Epithelial cell of esophagus (primary cell): ENCODE measurements around the gene EPHX1.

ENCODE experiments used
- DNase-seq: peaks from one replicate; pipeline ENCODE4 v3.0.0; 2010; ENCODE audit warnings: low read depth
- H3K4me3 ChIP-seq: 2 replicates; pipeline ENCODE4 v1.5.1; 2011; ENCODE audit warnings: mild to moderate bottlenecking, low read length, control low read depth
- TF ChIP-seq, protein P1 (sequence below): IDR thresholded peaks from 2 replicates; pipeline ENCODE4 v1.5.1; 2011; ENCODE audit warnings: low read depth, mild to moderate bottlenecking, low read length, control low read depth, inconsistent platforms; ENCODE audit not compliant: insufficient read depth; ENCODE audit errors: missing control alignments

EPHX1 gene

GRCh38 chr1:225840713-225841112 is 30.8 kb downstream of the EPHX1 start:
- no peak for DNase-seq
- TF ChIP-seq, protein P1, sequence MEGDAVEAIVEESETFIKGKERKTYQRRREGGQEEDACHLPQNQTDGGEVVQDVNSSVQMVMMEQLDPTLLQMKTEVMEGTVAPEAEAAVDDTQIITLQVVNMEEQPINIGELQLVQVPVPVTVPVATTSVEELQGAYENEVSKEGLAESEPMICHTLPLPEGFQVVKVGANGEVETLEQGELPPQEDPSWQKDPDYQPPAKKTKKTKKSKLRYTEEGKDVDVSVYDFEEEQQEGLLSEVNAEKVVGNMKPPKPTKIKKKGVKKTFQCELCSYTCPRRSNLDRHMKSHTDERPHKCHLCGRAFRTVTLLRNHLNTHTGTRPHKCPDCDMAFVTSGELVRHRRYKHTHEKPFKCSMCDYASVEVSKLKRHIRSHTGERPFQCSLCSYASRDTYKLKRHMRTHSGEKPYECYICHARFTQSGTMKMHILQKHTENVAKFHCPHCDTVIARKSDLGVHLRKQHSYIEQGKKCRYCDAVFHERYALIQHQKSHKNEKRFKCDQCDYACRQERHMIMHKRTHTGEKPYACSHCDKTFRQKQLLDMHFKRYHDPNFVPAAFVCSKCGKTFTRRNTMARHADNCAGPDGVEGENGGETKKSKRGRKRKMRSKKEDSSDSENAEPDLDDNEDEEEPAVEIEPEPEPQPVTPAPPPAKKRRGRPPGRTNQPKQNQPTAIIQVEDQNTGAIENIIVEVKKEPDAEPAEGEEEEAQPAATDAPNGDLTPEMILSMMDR: no peak
- H3K4me3 ChIP-seq: no peak overlapping the region

DNA sequence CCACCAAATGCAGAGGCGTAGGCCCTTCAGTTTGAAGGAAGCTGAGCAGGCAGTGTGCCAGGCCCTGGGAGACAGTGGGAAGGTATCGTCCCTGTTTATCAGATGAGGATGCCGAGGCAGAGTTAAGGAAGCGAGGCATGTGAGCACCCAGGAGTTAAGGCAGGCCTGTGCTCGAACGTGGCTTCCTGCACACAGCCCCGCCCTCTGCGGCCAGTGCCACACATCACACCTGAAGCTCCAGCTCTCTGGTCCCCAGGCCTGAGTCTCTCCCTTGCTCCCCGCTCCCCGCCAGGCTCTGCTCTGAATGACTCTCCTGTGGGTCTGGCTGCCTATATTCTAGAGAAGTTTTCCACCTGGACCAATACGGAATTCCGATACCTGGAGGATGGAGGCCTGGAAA is 32.1 kb downstream of the EPHX1 start:
- no peak overlapping the region for H3K4me3 ChIP-seq
- DNase-seq: peak; percentile 9
- TF ChIP-seq, protein P1: no peak

GRCh38 chr1:225842788-225843425 is 33.0 kb downstream of the EPHX1 start:
- no peak for DNase-seq
- H3K4me3 ChIP-seq: no peak overlapping the region
- TF ChIP-seq, protein P1: no peak

DNA sequence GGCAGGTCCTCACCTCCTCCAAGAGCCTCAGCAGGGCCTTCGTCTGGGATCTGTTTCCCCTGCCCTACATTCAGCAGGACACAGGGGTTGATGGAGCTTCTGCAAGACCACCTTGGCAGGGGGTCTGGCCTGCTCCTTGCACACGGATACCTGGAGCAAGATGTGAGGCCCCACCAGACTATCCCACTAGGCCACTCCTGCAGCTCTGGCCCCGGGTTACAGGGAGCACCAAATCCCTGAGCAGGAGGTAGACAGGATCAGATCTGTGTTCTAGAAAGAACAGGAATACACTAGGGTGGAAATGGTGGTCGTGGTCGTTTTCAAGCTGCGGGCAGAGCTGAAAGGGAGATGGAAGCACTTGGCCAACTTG is 33.5 kb downstream of the EPHX1 start:
- TF ChIP-seq, protein P1: no peak
- H3K4me3 ChIP-seq: no peak overlapping the region
- DNase-seq: no peak

DNA sequence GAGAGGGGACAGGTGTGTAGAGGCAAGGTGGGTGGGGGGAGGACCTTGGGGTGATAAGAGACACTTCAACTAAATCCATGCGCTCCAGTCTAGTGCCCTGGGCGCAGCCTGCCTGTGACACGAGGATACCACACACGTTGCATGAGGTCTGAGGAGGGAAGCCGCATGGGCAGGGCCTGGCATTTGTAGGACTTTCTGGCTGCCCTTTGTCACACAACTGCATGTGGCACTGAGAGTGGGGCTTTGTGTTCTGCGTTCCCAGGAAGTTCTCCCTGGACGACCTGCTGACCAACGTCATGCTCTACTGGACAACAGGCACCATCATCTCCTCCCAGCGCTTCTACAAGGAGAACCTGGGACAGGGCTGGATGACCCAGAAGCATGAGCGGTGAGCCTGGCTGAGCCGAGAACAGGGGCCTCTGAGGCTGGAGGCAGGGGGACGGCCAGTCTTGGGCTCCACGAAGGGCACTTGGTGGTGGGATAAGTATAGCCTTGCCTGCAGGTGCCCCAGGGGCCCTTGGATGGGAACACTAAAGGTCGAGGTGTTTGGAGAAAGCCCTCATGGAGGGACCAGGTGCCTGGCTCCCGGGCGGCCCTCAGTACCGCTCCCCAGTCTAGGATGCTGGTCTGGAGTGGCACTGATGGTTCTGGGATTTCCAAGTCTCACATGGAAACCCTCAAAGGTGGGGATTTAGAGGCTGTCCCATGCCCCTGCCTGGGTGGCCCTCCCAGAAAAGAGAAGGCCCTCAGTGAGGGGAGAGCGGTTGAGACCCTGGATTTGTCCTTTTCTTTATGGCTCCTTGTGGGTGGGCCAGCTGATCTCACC is 34.5 kb downstream of the EPHX1 start:
- no peak overlapping the region for H3K4me3 ChIP-seq
- TF ChIP-seq, protein P1: no peak
- no peak for DNase-seq

DNA sequence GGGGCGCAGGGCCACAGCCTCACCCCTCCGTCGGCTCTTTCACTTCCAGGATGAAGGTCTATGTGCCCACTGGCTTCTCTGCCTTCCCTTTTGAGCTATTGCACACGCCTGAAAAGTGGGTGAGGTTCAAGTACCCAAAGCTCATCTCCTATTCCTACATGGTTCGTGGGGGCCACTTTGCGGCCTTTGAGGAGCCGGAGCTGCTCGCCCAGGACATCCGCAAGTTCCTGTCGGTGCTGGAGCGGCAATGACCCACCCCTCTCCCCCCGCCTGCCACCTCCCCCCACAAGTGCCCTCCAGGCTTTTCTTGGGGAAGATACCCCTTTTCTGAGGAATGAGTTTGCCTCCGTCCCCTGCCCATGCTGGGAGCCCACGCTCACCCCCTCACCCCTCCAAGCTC is 35.2 kb downstream of the EPHX1 start:
- DNase-seq: no peak
- no peak overlapping the region for H3K4me3 ChIP-seq
- TF ChIP-seq, protein P1: no peak
